ENCODE results near the gene WDR89.
"Not testable (repeated sequence)": the region's sequence is repeated elsewhere in the genome, so short reads cannot be mapped to it uniquely, and the experiment has no call there.

Gene WDR89

DNA sequence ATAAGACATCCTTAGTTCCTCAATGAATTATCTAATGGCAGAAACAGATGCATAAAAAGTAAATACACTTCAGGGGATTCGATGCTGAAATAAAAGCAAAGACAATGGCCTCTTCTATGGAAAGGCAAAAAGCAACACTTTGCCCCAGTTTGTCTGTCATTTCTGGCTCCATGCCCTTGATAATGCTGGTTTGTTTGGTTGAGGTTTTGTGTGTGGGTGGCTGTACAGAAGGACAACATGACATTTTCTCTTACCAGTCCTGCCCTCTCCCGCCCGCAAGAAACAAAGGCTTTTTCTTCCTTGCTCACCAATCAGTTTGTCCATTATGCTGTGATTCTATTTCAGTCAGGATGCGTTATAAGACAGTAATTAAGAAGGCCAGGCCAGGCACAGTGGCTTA lies 18.1 kb upstream of the WDR89 start:
- peak in 39 of 42 donors; percentile 8 to 87 (median 62) for DNase-seq

DNA sequence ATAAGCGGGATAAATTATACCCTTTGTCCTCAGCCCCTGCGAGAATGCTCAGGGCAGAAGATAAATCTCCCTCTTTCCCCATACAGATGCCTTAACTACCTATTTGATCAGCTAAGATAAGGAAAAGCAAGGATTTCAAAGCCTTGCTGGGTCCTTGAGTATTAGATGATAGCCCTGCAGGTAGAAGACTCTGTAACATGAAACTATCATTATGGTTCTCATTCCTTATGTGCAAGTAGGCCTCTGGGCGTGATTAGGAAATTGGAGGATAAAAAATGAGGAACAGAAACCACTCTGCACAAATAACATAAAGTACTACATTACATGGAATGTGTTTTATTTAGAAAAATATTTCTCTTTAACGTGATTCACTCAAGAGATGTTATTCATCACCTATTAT lies 14.5 kb upstream of the WDR89 start:
- intact Hi-C loops (cut with DNase I): no loop called here
- no peak for DNase-seq

More for the DNA sequence above, 18.1 kb upstream of the WDR89 start:
- intact Hi-C loops (cut with DNase I): no loop called here

DNA sequence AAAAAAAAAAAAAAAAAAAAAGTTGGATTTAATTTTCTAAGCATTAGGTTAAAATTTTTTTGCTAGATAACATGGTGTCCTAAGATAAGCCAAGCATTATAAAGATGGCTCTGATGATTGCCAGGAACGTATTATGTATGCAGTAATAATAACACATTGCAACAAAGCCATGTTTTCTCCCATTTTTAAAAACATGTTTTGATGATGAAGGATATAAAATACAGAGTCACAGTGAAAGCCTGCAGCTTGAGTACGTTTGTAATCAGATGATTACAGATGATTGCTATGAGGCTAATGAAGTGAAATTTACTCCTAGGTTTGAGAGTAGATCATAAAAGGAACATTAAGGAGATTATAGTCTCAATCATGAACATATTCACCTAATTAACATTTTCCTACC lies 13.3 kb upstream of the WDR89 start:
- intact Hi-C loops (cut with DNase I): no loop called here
- no peak for DNase-seq

DNA sequence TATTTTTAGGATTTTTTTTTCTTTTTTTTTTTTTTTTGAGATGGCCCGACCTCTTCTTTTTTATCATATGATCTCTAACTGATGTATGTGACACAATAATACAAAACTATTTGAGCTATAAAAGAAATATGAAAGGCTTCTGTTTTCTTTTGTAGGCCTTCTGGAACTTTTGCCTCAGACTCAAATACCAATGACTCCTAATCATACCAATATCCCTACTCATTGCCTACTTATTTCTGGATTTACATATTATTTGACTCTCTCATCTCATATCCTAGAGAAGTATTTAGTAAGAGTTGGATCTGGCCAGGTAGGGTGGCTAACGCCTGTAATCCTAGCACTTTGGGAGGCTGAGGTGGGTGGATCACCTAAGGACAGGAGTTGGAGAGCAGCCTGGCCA lies 12.7 kb upstream of the WDR89 start:
- no peak for DNase-seq
- intact Hi-C loops (cut with DNase I): no loop called here

DNA sequence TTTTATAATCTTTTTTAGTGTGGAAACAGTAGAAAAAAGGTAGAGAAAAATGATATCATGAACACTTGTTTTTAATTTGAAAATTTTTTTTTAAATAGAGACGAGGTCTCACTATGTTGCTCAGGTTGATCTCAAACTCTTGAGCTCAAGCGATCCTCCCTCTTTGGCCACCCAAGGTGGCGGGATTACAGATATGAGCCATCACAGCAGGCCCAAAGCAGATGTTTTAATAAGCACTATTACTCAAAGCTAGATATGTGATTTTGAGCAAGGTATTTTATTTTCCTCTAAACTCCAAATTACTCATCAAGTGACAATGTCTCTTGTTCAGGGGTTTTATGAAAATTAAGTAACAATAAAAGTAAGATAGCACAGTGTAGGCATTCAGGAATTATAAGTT lies 10.7 kb upstream of the WDR89 start:
- intact Hi-C loops (cut with DNase I): no loop called here
- DNase-seq: no peak

DNA sequence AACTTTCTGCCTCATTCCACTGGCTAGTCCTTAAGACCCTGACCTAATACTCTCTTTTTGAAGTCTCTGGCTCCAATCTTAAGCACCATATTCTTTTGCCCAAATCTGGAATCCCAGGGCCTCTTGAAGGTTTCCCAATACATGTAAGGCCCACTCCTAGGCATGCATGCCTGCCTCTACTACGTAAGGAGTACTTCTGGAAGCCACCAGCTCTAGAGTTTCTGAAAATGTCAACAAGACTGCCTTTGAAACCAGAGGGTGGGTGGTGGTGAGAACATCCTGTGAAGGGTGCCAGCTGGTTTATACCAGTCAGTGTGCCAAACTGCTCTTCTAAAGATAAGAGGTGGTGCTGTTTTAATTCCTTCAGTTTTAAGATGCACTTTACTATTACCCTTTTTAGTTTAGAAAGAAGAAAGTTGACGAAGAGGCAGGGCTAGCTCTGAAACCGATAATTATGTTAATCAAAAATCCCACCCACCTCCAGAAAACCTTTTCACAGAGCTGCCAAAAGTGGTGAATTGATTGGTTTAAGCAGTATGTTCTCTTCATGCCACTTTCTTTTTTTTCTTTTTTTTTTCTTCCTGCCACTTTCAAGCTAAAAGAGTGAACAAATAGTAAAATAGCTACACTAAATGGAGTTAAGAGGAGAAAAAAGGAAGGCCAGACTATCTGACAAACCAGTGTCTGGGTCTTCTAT lies 8.7 kb upstream of the WDR89 start:
- peak in 6 of 42 donors; percentile 14 to 64 (median 32) for DNase-seq
- intact Hi-C loops (cut with DNase I): no loop called here

GRCh38 chr14:63647696-63648410 lies 6.2 kb upstream of the WDR89 start:
- intact Hi-C loops (cut with DNase I): loop anchor here (10.0 kb wide), 1 partner anchor 103 kb away; the partner anchor contains the start of gene PPP2R5E
- no peak for DNase-seq

- DNase-seq: no peak
- intact Hi-C loops (cut with DNase I): loop anchor here (5.0 to 10.0 kb wide), 2 partner anchors 83 to 100 kb away; partner anchors contain the start of genes PPP2R5E and SGPP1
Measured at GRCh38 chr14:63644741-63645140, 3.1 kb upstream of the WDR89 start.

DNA sequence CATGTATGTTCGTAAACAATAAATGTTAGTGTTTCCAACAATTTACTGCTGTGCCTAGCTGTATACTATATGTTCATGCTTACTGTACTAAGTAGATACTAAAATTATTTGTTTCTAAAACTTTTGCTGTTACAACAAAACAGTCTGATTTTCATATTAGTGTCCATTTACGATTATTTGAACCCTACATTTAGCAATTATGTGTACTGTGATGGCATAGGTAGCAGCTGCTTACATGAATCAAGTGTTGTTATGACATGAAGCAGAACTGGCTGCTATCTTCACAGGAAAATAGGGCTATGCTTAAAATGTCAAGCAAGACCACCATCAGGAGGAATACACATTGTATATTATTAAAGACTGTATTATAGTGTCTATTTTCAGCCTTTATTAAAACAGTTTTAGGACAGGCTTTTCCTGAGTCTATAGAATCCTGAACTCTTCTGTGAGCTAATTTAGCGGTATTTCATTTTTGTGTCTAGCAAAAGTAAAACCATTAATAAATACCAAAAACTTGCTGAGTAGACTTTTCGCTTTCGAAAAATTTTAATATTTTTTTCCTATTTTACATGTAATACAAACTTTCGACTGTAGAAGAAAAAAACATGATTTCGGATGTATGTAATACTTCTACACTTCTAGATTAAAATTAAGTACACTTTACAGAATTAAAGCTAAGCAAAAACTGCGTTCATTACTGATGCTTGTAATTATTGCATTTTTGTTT lies 1.1 kb upstream of the WDR89 start:
- intact Hi-C loops (cut with DNase I): loop anchor here (5.0 to 10.0 kb wide), 2 partner anchors 84 to 98 kb away; partner anchors contain the start of genes PPP2R5E and SGPP1
- no peak for DNase-seq

GRCh38 chr14:63642229-63642611 lies 549 bp upstream of the WDR89 start:
- intact Hi-C loops (cut with DNase I): loop anchor here (5.0 to 10.0 kb wide), 2 partner anchors 85 to 97 kb away; partner anchors contain the start of genes PPP2R5E and SGPP1
- DNase-seq: peak; percentile 53 to 97 (median 88)

DNA sequence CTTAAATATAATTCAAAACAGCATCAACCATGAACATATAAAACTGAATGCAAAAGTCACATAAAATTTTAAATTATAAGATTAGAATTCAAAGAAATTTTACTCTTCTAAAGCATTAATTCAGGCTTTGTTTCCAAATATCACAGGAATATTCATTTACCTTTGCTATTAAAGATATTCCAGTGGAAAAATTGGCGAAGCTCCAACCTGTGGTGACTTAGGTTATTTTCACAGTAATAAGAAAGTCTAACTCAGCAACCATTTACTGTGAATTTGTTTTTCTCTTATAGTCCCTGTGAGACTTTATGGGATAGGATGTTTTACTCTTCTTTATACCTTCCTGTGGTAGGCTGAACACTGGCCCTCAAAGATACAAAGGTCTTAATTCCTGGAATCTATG lies 3.2 kb downstream of the WDR89 start:
- DNase-seq: peak in 1 of 42 donors; percentile 32
- intact Hi-C loops (cut with DNase I): loop anchor here (10.0 kb wide), 1 partner anchor 254 kb away; no protein-coding TSS in a partner anchor

DNA sequence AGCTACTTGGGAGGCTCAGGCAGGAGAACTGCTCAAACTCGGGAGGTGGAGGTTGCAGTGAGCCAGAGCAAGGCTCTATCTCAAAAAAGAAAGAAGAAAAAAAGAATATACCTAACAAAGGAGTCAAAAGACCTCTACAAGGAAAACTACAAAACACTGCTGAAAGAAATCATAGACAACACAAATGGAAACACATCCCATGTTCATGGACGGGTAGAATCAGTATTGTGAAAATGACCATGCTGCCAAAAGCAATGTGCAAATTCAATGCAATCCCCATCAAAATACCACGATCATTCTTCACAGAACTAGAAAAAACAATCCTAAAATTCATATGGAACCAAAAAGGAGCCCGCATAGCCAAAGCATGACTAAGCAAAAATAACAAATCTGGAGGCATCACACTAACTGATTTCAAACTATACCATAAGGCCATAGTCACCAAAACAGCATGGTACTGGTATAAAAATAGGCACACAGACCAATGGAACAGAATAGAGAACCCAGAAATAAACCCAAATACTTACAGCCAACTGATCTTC lies 5.5 kb downstream of the WDR89 start:
- intact Hi-C loops (cut with DNase I): loop anchor here (10.0 kb wide), 1 partner anchor 251 kb away; no protein-coding TSS in a partner anchor

GRCh38 chr14:63633801-63634200 lies 7.9 kb downstream of the WDR89 start:
- intact Hi-C loops (cut with DNase I): loop anchor here (10.0 kb wide), 1 partner anchor 249 kb away; no protein-coding TSS in a partner anchor
- DNase-seq: no peak

More for the DNA sequence above, 5.5 kb downstream of the WDR89 start:
- not testable (repeated sequence) for DNase-seq

- peak in 1 of 42 donors; percentile 20 for DNase-seq
- intact Hi-C loops (cut with DNase I): loop anchor here (10.0 kb wide), 1 partner anchor 248 kb away; no protein-coding TSS in a partner anchor
Measured at GRCh38 chr14:63632932-63633514, 8.6 kb downstream of the WDR89 start.

DNA sequence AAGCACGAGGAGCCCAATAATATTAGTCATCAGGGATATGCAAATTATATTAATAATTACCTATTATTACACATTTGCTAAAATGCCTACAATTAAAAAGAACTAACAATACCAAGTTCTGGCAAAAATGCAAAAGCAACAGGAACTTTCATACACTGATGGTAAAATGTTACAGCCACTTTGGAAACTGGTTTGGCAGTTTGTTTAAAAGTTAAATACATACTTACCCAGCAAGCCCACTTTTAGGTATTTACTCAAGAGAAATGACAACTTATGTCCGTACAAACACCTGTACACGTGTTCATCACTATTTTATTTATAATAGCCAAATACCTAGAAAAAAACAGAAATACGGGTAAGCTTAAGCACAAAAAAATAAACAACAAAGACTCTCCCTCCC lies 17.0 kb downstream of the WDR89 start:
- no peak for DNase-seq
- intact Hi-C loops (cut with DNase I): no loop called here

DNA sequence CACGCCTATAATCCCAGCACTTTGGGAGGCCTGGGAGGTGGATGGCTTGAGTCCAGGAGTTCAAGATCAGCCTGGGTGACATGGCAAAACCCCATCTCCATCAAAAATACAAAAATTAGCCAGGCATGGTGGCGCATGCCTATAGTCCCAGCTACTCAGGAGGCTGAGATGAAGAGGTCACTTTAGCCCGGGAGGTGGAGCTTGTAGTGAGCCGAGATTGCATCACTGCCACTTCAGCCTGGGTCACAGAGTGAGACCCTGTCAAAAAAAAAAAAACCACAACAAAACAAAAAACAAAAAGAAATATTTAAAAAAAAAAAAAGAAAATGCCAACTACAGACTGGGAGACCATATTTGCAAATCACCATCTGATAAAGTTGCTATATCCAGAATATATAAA lies 17.5 kb downstream of the WDR89 start:
- no peak for DNase-seq
- intact Hi-C loops (cut with DNase I): no loop called here

- DNase-seq; intact Hi-C loops (cut with DNase I): not testable (repeated sequence)
Measured at GRCh38 chr14:63621975-63622374, 19.7 kb downstream of the WDR89 start.

GRCh38 chr14:63616015-63616414 lies 25.7 kb downstream of the WDR89 start:
- DNase-seq: no peak

More at GRCh38 chr14:63616015-63616414, 25.7 kb downstream of the WDR89 start:
- intact Hi-C loops (cut with DNase I): no loop called here

Measured in head of caudate nucleus (tissue), 42 donors.